GM19397 (cell line): ENCODE results near the gene IL22RA2.
"Not testable (repeated sequence)": the region's sequence is repeated elsewhere in the genome, so short reads cannot be mapped to it uniquely, and the experiment has no call there.

Experiments used
- ATAC-seq: cut with Tn5 transposase; IDR thresholded peaks from one replicate; pipeline ENCODE4 v1.9.1; 2021; ENCODE audit warnings: mild to moderate bottlenecking, moderate library complexity; ENCODE audit not compliant: unreplicated experiment

Gene IL22RA2

GRCh38 chr6:137173501-137173900, at the start of gene IL22RA2:
TSS of gene IL22RA2 (minus strand) at chr6:137173644. CDS start at chr6:137161749, 11,895 bp downstream.
- no peak for ATAC-seq

GRCh38 chr6:137222381-137222780, 48.9 kb upstream of the IL22RA2 start:
- no peak for ATAC-seq

GRCh38 chr6:137219664-137220252, 46.3 kb upstream of the IL22RA2 start:
- peak; percentile 10 for ATAC-seq

- peak; percentile 95 for ATAC-seq
Measured at GRCh38 chr6:137218917-137219663, 45.6 kb upstream of the IL22RA2 start, which contains the start of gene IFNGR1. TSS of gene IFNGR1 (minus strand) at chr6:137219385. CDS start at chr6:137219327, 58 bp downstream.

GRCh38 chr6:137218473-137218916, 45.1 kb upstream of the IL22RA2 start:
- peak; percentile 32 for ATAC-seq

GRCh38 chr6:137217801-137218472, 44.5 kb upstream of the IL22RA2 start:
- no peak for ATAC-seq

- ATAC-seq = no peak
Measured at GRCh38 chr6:137216875-137217553, 43.6 kb upstream of the IL22RA2 start.

GRCh38 chr6:137216106-137216505, 42.7 kb upstream of the IL22RA2 start:
- no peak for ATAC-seq

- ATAC-seq = not testable (repeated sequence)
Measured at GRCh38 chr6:137215630-137216029, 42.2 kb upstream of the IL22RA2 start.

GRCh38 chr6:137214931-137215330, 41.5 kb upstream of the IL22RA2 start:
- ATAC-seq = no peak

- ATAC-seq = no peak
Measured at GRCh38 chr6:137213813-137214212, 40.4 kb upstream of the IL22RA2 start.

- ATAC-seq = no peak
Measured at GRCh38 chr6:137213331-137213740, 39.9 kb upstream of the IL22RA2 start.

- ATAC-seq = no peak
Measured at GRCh38 chr6:137211910-137212309, 38.5 kb upstream of the IL22RA2 start.

- no peak for ATAC-seq
Measured at GRCh38 chr6:137210903-137211302, 37.5 kb upstream of the IL22RA2 start.

GRCh38 chr6:137208279-137208678, 34.8 kb upstream of the IL22RA2 start:
- ATAC-seq = no peak

- ATAC-seq = not testable (repeated sequence)
Measured at GRCh38 chr6:137207457-137207856, 34.0 kb upstream of the IL22RA2 start.

GRCh38 chr6:137206577-137206976, 33.1 kb upstream of the IL22RA2 start:
- ATAC-seq = no peak

GRCh38 chr6:137203256-137203655, 29.8 kb upstream of the IL22RA2 start:
- ATAC-seq = no peak

- ATAC-seq = no peak
Measured at GRCh38 chr6:137202078-137202477, 28.6 kb upstream of the IL22RA2 start.

- no peak for ATAC-seq
Measured at GRCh38 chr6:137201006-137201405, 27.6 kb upstream of the IL22RA2 start.

- no peak for ATAC-seq
Measured at GRCh38 chr6:137200288-137200687, 26.8 kb upstream of the IL22RA2 start.
